H1 (cell line): Measurements from ENCODE around the gene CGNL1. TPM values are rescaled to one million over a fixed set of nuclear protein-coding genes. Genes with fewer than 3 reads are reported as not detected.

Source experiments
- CTCF ChIA-PET: fragments of 300-600 bp; sonication (Branson Sonifier 250); formaldehyde crosslinking; loops from one replicate; lab custom pipeline; 2021; ENCODE audit not compliant: partially characterized antibody; lab: Charles Lee
- POLR2A ChIA-PET: fragments of 300-600 bp; sonication (Branson Sonifier 250); formaldehyde crosslinking; loops from one replicate; lab custom pipeline; 2021; ENCODE audit warnings: inconsistent platforms; ENCODE audit not compliant: partially characterized antibody; lab: Charles Lee
- DNase-seq, 2 experiments: peaks; one replicate each; pipeline versions ENCODE4 v3.0.0 to v3.0.0-alpha.2; 2010 to 2022; ENCODE audit warnings: low spot score in 2 of 2, low read depth in 1 of 2, mixed read lengths in 1 of 2
- FAIRE-seq: peaks from 2 replicates; lab custom pipeline; 2011; peaks lifted over from hg19 to GRCh38; lab: Jason Lieb, UNC
- H2AFZ ChIP-seq: 2 replicates; pipeline ENCODE4 v1.8.1; 2012; ENCODE audit warnings: low read length, inconsistent platforms
- H2AK5ac ChIP-seq: 2 replicates; pipeline ENCODE4 v1.6.1; 2013; ENCODE audit warnings: low read depth, low read length
- H2BK120ac ChIP-seq: replicated peaks from 2 replicates; pipeline ENCODE3; 2013; ENCODE audit warnings: low read depth, low read length, inconsistent platforms
- H2BK12ac ChIP-seq: 2 replicates; pipeline ENCODE4 v1.6.1; 2013; ENCODE audit warnings: low read depth, low read length
- H2BK15ac ChIP-seq: 2 replicates; pipeline ENCODE4 v1.6.1; 2013; ENCODE audit warnings: low read length
- H2BK20ac ChIP-seq: 2 replicates; pipeline ENCODE4 v1.6.1; 2013; ENCODE audit warnings: low read length
- H2BK5ac ChIP-seq: 2 replicates; pipeline ENCODE4 v1.6.1; 2013; ENCODE audit warnings: low read depth, low read length
- H3K14ac ChIP-seq: 2 replicates; pipeline ENCODE4 v1.6.1; 2013; ENCODE audit warnings: inconsistent platforms; ENCODE audit not compliant: insufficient read length
- H3K18ac ChIP-seq: 2 replicates; pipeline ENCODE4 v1.6.1; 2013; ENCODE audit warnings: low read length; ENCODE audit errors: extremely low read depth
- H3K23ac ChIP-seq: 2 replicates; pipeline ENCODE4 v1.6.1; 2013; ENCODE audit warnings: inconsistent platforms; ENCODE audit not compliant: insufficient read length
- H3K23me2 ChIP-seq: 2 replicates; pipeline ENCODE4 v1.6.1; 2013; ENCODE audit warnings: low read depth, low read length
- H3K27ac ChIP-seq: 2 replicates; pipeline ENCODE4 v1.6.1; 2011; ENCODE audit warnings: low read depth, low read length, inconsistent platforms
- H3K27me3 ChIP-seq, 4 experiments: replicated peaks in 1 of 4; 1 replicate in 1 of 4; 2 replicates in 3 of 4; pipeline versions ENCODE4 v1.6.1 to v1.8.1; 2011 to 2013; ENCODE audit warnings: low read length in 3 of 4, mild to moderate bottlenecking in 3 of 4, inconsistent platforms in 2 of 4, mixed read lengths in 2 of 4, moderate library complexity in 1 of 4; ENCODE audit not compliant: control insufficient read depth in 3 of 4, insufficient read depth in 3 of 4; ENCODE audit errors: extremely low read depth in 1 of 4
- H3K36me3 ChIP-seq, 4 experiments: 2 replicates each; pipeline versions ENCODE4 v1.6.1 to v1.8.1; 2011 to 2013; ENCODE audit warnings: mild to moderate bottlenecking in 4 of 4, low read length in 3 of 4, moderate library complexity in 2 of 4, control low read depth in 1 of 4, inconsistent platforms in 1 of 4; ENCODE audit not compliant: insufficient read depth in 4 of 4, control insufficient read depth in 2 of 4
- H3K4ac ChIP-seq: replicated peaks from 2 replicates; pipeline ENCODE3; 2013; ENCODE audit warnings: low read length, low read depth, mixed read lengths, inconsistent platforms; ENCODE audit not compliant: insufficient read length
- H3K4me1 ChIP-seq, 4 experiments: replicated peaks in 1 of 4; 1 replicate in 1 of 4; 2 replicates in 3 of 4; pipeline versions ENCODE4 v1.6.1 to v1.8.1; 2011 to 2013; ENCODE audit warnings: low read length in 3 of 4, inconsistent platforms in 2 of 4, mixed read lengths in 1 of 4; ENCODE audit not compliant: insufficient read depth in 4 of 4, control insufficient read depth in 3 of 4
- H3K4me2 ChIP-seq, 2 experiments: 2 replicates each; pipeline versions ENCODE4 v1.6.1 to v1.8.1; 2011 to 2013; ENCODE audit warnings: low read depth in 2 of 2, low read length in 2 of 2, control low read depth in 1 of 2, inconsistent platforms in 1 of 2, mild to moderate bottlenecking in 1 of 2; ENCODE audit not compliant: insufficient read depth in 1 of 2
- H3K4me3 ChIP-seq, 4 experiments: fragments of 200-600, 300-600 bp in 1 of 4; sonication (generic), shearing (Covaris generic), sonication (Bioruptor Twin) in 1 of 4; 2 replicates each; pipeline versions ENCODE4 v1.5.1 to v1.8.1; 2011 to 2016; ENCODE audit warnings: low read length in 4 of 4, low read depth in 3 of 4, control low read depth in 2 of 4, inconsistent platforms in 2 of 4, mild to moderate bottlenecking in 2 of 4, mixed read lengths in 1 of 4, moderate library complexity in 1 of 4; ENCODE audit not compliant: insufficient read depth in 2 of 4; ENCODE audit errors: extremely low read depth in 1 of 4
- H3K56ac ChIP-seq: replicated peaks from 2 replicates; pipeline ENCODE3; 2013; ENCODE audit warnings: low read depth, mild to moderate bottlenecking, mixed read lengths, low read length, inconsistent platforms; ENCODE audit not compliant: insufficient read length
- H3K79me1 ChIP-seq: 2 replicates; pipeline ENCODE4 v1.6.1; 2013; ENCODE audit warnings: low read depth, low read length, control low read depth
- H3K79me2 ChIP-seq, 2 experiments: 2 replicates each; pipeline versions ENCODE4 v1.6.1 to v1.8.1; 2012 to 2013; ENCODE audit warnings: low read length in 2 of 2, mild to moderate bottlenecking in 2 of 2, inconsistent platforms in 1 of 2; ENCODE audit not compliant: insufficient read depth in 2 of 2, control insufficient read depth in 1 of 2
- H3K9ac ChIP-seq, 4 experiments: replicated peaks in 1 of 4; 1 replicate in 1 of 4; 2 replicates in 3 of 4; pipeline versions ENCODE4 v1.6.1 to v1.8.1; 2011 to 2013; ENCODE audit warnings: low read depth in 3 of 4, low read length in 3 of 4, control low read depth in 2 of 4, mild to moderate bottlenecking in 2 of 4, moderate library complexity in 2 of 4, inconsistent platforms in 1 of 4; ENCODE audit errors: extremely low read depth in 1 of 4
- H3K9me3 ChIP-seq, 2 experiments: 2 replicates each; pipeline versions ENCODE4 v1.6.1 to v1.8.1; 2012 to 2013; ENCODE audit warnings: mild to moderate bottlenecking in 2 of 2, moderate library complexity in 2 of 2, control low read depth in 1 of 2, inconsistent platforms in 1 of 2, low read depth in 1 of 2, low read length in 1 of 2, mixed read lengths in 1 of 2; ENCODE audit not compliant: insufficient read depth in 2 of 2
- H4K20me1 ChIP-seq, 2 experiments: replicated peaks in 1 of 2; 2 replicates each; pipeline versions ENCODE3 to v1.8.1; 2011 to 2013; ENCODE audit warnings: inconsistent platforms in 2 of 2, low read length in 2 of 2, mild to moderate bottlenecking in 1 of 2; ENCODE audit not compliant: insufficient read depth in 2 of 2, control insufficient read depth in 1 of 2
- H4K5ac ChIP-seq: 2 replicates; pipeline ENCODE4 v1.6.1; 2013; ENCODE audit warnings: low read length, low read depth, mixed read lengths, inconsistent platforms; ENCODE audit not compliant: insufficient read length
- H4K8ac ChIP-seq: 2 replicates; pipeline ENCODE4 v1.8.0; 2013; ENCODE audit warnings: mild to moderate bottlenecking, moderate library complexity, low read length, inconsistent platforms; ENCODE audit not compliant: insufficient read depth; ENCODE audit errors: extremely low read depth
- H4K91ac ChIP-seq: replicated peaks from 2 replicates; pipeline ENCODE3; 2013; ENCODE audit warnings: low read length, mixed read lengths, inconsistent platforms; ENCODE audit not compliant: insufficient read length
- ASH2L ChIP-seq: fragments of 200-600, 300-600 bp; sonication (generic); IDR thresholded peaks from one replicate; pipeline ENCODE4 v1.7.1; 2017; ENCODE audit warnings: low read length
- BACH1 ChIP-seq: IDR thresholded peaks from 2 replicates; pipeline ENCODE4 v1.6.1; 2012; ENCODE audit warnings: low read length, improper control_type of control experiment
- CBX5 ChIP-seq: fragments of 300-800, 300-1000 bp; sonication (generic); IDR thresholded peaks from 2 replicates; pipeline ENCODE4 v1.7.1; 2016; ENCODE audit warnings: antibody characterized with exemption, low read length, low read depth
- CTCF ChIP-seq, 3 experiments: IDR thresholded peaks; 1 replicate in 2 of 3; 2 replicates in 1 of 3; pipeline versions ENCODE4 v1.5.1 to v1.6.1; 2011; ENCODE audit warnings: low read length in 3 of 3, mild to moderate bottlenecking in 3 of 3, inconsistent platforms in 2 of 3, low read depth in 1 of 3, moderate library complexity in 1 of 3; ENCODE audit not compliant: insufficient read depth in 1 of 3; ENCODE audit errors: control extremely low read depth in 1 of 3
- NRF1 ChIP-seq: IDR thresholded peaks from 2 replicates; pipeline ENCODE4 v1.6.1; 2011; ENCODE audit warnings: mild to moderate bottlenecking, low read depth, low read length, improper control_type of control experiment
- PHF8 ChIP-seq: fragments of 200-600 bp; sonication (generic); conservative IDR thresholded peaks from 2 replicates; pipeline ENCODE4 v1.7.1; 2012; ENCODE audit warnings: low read depth, mild to moderate bottlenecking, inconsistent platforms, low read length, moderate library complexity
- SRF ChIP-seq: IDR thresholded peaks from 2 replicates; pipeline ENCODE4 v1.6.1; 2011; ENCODE audit warnings: mild to moderate bottlenecking, low read depth, low read length, moderate library complexity
- YY1 ChIP-seq: IDR thresholded peaks from 2 replicates; pipeline ENCODE4 v1.6.1; 2011; ENCODE audit warnings: low read depth, mild to moderate bottlenecking, low read length
- WGBS, 2 experiments: shearing (Covaris generic) in 1 of 2; methylation state at CpG; one replicate each; pipeline versions ENCODE4 v1.1.6 to v1.1.7; 2013 to 2015; ENCODE audit warnings: low lambda C conversion rate in 2 of 2, mixed read lengths in 2 of 2, inconsistent platforms in 1 of 2, low coverage in 1 of 2, missing lambda C conversion rate in 1 of 2; ENCODE audit not compliant: insufficient replicate concordance in 2 of 2, insufficient coverage in 1 of 2, insufficient read length in 1 of 2; ENCODE audit errors: extremely low coverage in 1 of 2, missing lambda C conversion rate in 1 of 2; 5-methylcytosine and 5-hydroxymethylcytosine counted together
- polyA plus RNA-seq, 7 experiments: library from polyadenylated mRNA; depleted of rRNA in 3 of 7; stranded (reverse) in 5 of 7; unstranded in 2 of 7; fragments of >200 nt in 5 of 7; fragments of 200-250 nt in 2 of 7; gene quantifications; 1 replicate in 5 of 7; 2 replicates in 1 of 7; 4 replicates in 1 of 7; pipeline versions ENCODE4 v1.2.1 to v1.2.3, GENCODE V29; 2011 to 2013; ENCODE audit warnings: missing spikeins in 2 of 7, mixed read lengths in 2 of 7
- total RNA-seq: library from RNA; stranded (reverse); fragmentation: NEBNext Ultra II Directional; extraction: Animal tissue kit (Norgen Biotek cat#: 25700); gene quantifications from 2 replicates; pipeline ENCODE4 v1.2.1, GENCODE V29; 2021

CGNL1 gene
- total and polyA plus RNA-seq, 2 of the 8 experiments (the other 6 are each of a cell fraction or from before 2014, with no cell fraction given): 21.8 to 75.6 TPM

- peak overlapping the region; percentile 91 for H4K5ac ChIP-seq
- H4K20me1 ChIP-seq: no peaks in the 10 kb centered on the region
- no peak overlapping the region for H3K23ac ChIP-seq
- H2BK15ac ChIP-seq: no peak overlapping the region
- peak overlapping the region; percentile 84 for H2BK5ac ChIP-seq
- peak overlapping the region; percentile 88 for H3K4ac ChIP-seq
- H3K36me3 ChIP-seq: no peaks in the 10 kb centered on the region; a peak in 1 of 8 replicates
- H3K4me2 ChIP-seq: peak overlapping the region; percentile 86 to 100
- WGBS, 2 experiments: 41% methylated on average over 6 of the region's 6 CpGs; no CpG with 5 or more reads in 1 of the 2 experiments
- peaks cover 9% of the 10 kb centered on the region; the same call in 1 of the 2 replicates for H3K23me2 ChIP-seq
- H2BK120ac ChIP-seq: peak overlapping the region; percentile 87
- H4K8ac ChIP-seq: no peak overlapping the region
- peaks cover 12 to 45% (median 34%) of the 10 kb centered on the region in 4 experiments; a peak in 6 of 7 replicates for H3K4me1 ChIP-seq
- H2BK12ac ChIP-seq: peak overlapping the region; percentile 95
- H3K9me3 ChIP-seq: no peaks in the 10 kb centered on the region
- no peak overlapping the region for H2BK20ac ChIP-seq
- H3K27me3 ChIP-seq: no peaks in the 10 kb centered on the region
- H3K9ac ChIP-seq: peak overlapping the region in 2 of 4 experiments; percentile 26 to 61; a peak in 4 of 7 replicates
- no peak for FAIRE-seq
- CTCF ChIA-PET: interaction anchor here (1.2 to 4.5 kb wide), 11 partner anchors 11 to 155 kb away, joined by 3 to 17 read pairs (median 5); partner anchors contain the start of gene CGNL1
- peaks cover 23% of the 10 kb centered on the region for H3K79me1 ChIP-seq
- POLR2A ChIA-PET: interaction anchor here (1.0 to 9.3 kb wide), 6 partner anchors 13 to 50 kb away, joined by 3 to 103 read pairs (median 10); partner anchors contain the start of gene CGNL1
- peaks cover 8 to 82% of the 10 kb centered on the region in 2 experiments; a peak in 3 of 4 replicates for H3K79me2 ChIP-seq
- peak overlapping the region; percentile 69; the same call in 1 of the 2 replicates for H2AK5ac ChIP-seq
- peak overlapping the region; percentile 68; the same call in 1 of the 2 replicates for H3K27ac ChIP-seq
- no peak for DNase-seq
- peak overlapping the region; percentile 42 for H3K56ac ChIP-seq
- H3K18ac ChIP-seq: peak overlapping the region; percentile 92
- H4K91ac ChIP-seq: peak overlapping the region; percentile 95
- TF ChIP-seq SRF: no peak
- TF ChIP-seq CTCF (IDR thresholded peaks at IDR 0.05; ENCODE audit: control extremely low read depth in 1 of 3, insufficient read depth in 1 of 3, low read depth in 1 of 3, low read length in 3 of 3): no peak
- TF ChIP-seq ASH2L: no peak
- TF ChIP-seq YY1: no peak
- TF ChIP-seq NRF1: no peak
- TF ChIP-seq BACH1: no peak
- TF ChIP-seq CBX5: no peak
- TF ChIP-seq PHF8: no peak
- H3K4me3 ChIP-seq: peak overlapping the region; percentile 14 to 56 (median 36); a peak in 7 of 8 replicates
- H3K14ac ChIP-seq: no peak overlapping the region
- no peak overlapping the region for H2AFZ ChIP-seq
Measured at GRCh38 chr15:57388464-57388863, 12.2 kb downstream of the CGNL1 start.
